ENCODE measurements around the gene ATP1B2.

- peak in 1 of 2 experiments; percentile 76; a peak in 1 of 3 replicates for TF ChIP-seq EP300 (IDR thresholded peaks at IDR 0.05; ENCODE audit: borderline replicate concordance in 1 of 2, low read depth in 2 of 2, low read length in 2 of 2)
- TF ChIP-seq POLR2AphosphoS5 (IDR thresholded peaks at IDR 0.05; ENCODE audit: low read depth, low read length), result 0 out of 2 replicates have a peak, but pooled peaks have one; percentile 35
- peak; percentile 73 to 83; a peak in 2 of 4 replicates for TF ChIP-seq SIN3A (conservative IDR thresholded peaks at IDR 0.05 in 1 of 2, IDR thresholded peaks at IDR 0.05 in 1 of 2; ENCODE audit: low read depth in 1 of 2, low read length in 2 of 2)
- no peak for TF ChIP-seq CTCF (IDR thresholded peaks at IDR 0.05; ENCODE audit: control extremely low read depth in 1 of 3, insufficient read depth in 1 of 3, low read depth in 1 of 3, low read length in 3 of 3)
- TF ChIP-seq CREB1 (IDR thresholded peaks at IDR 0.05), result no peak; the same call in 1 of the 2 replicates
- TF ChIP-seq CHD2 (IDR thresholded peaks at IDR 0.05; ENCODE audit: low read length), result no peak
These were observed 53.1 kb downstream of the ATP1B2 start for GRCh38 chr17:7703584-7704479.

Data from H1 (cell line).